Body of pancreas (tissue), 4 donors: ENCODE results near the gene SUPT3H.

Experiments
- CTCF ChIP-seq, 7 experiments: fragments of 450-650 bp in 4 of 7; fragments of 200-600 bp in 3 of 7; sonication (generic) in 3 of 7; IDR thresholded peaks; one replicate each; pipeline ENCODE4 v1.5.1; 2016 to 2019; ENCODE audit warnings: antibody characterized with exemption in 7 of 7
- POLR2A ChIP-seq, 3 donors: fragments of 450-650 bp; IDR thresholded peaks; one replicate each; pipeline ENCODE4 v1.6.1; 2016; ENCODE audit warnings: antibody characterized with exemption in 3 of 3, mild to moderate bottlenecking in 2 of 3

- TF ChIP-seq POLR2A (IDR thresholded peaks at IDR 0.05) (no peak), CTCF (IDR thresholded peaks at IDR 0.05) (no peak)
Observed at GRCh38 chr6:45081634-45082033, 296.1 kb downstream of the SUPT3H start.
